SH-SY5Y (cell line): ENCODE results near the gene WDR91.

Experiments
- GATA2 ChIP-seq: IDR thresholded peaks from 2 replicates; pipeline ENCODE4 v1.6.1; 2011; ENCODE audit warnings: mild to moderate bottlenecking, low read depth, low read length
- GATA3 ChIP-seq: IDR thresholded peaks from 2 replicates; pipeline ENCODE4 v1.6.1; 2011; ENCODE audit warnings: low read depth, mild to moderate bottlenecking, low read length, moderate library complexity

- TF ChIP-seq GATA2: no peak
- TF ChIP-seq GATA3: no peak
Observed at GRCh38 chr7:135242096-135242684, 30.9 kb upstream of the WDR91 start.
